ENCODE measurements around the gene GLDN.

The GLDN gene

DNA sequence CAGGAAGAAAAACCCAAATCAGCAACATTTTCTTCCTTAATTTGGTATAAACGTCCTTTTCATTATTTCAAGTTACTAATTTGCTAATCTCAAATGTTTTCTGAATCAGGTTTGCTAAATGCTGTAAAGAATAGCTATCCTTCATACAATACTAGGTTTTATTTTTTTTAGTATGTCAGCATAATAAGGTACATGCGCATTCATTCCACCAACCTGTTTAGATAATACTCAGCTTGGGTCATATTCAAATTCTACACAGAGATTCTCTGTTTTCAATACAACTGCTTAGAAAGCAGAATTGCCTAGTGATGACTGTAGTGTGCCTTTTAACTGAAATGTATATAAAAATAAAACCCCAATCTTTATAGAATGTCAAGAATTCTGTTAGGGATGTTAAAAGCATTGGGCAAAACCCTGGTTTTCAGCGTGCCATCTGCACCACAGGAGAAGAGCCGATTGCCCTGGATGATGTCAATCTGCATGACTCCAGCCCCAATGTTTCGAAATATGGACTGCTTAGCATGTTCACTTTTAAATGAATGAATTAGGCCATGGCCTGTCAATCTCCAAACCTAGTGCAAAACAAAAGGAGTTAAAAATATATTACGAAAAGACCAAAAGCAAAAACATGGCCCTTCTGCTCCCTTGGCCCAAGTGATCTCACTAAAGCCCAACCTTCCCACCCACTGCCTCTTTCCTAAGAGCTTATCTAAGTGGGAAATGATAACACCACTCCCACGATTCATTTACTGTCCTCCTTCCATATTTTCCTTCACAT, 107.4 kb downstream of the GLDN start:
- DNase-seq = no peak

DNA sequence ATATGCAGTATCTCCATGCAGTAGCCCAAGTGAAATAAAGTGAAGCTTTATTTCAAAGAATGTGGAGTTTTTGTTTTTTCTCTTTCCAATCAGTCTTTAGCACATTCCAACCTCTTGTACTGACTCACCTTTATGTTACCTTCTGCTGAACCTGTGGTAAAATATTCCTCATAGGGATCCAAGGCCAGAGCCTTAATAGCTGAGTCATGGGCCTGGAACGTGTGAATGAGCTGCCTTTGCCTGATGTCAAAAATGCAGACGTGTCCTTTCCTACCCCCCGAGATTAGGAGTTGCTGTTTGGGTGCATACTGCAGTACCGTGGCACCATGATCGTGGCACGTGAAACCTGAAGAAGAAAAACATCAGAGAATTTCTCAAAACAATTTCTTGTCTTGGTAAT, 108.5 kb downstream of the GLDN start:
- no peak for DNase-seq
